Activated CD8-positive, alpha-beta memory T cell treated with anti-CD3 and anti-CD28 coated beads, Interleukin-2, amount 10 ng/mL, durations not matched to agents 7 days and 5 days (primary cell): Measurements from ENCODE around the gene IL15RA. TPM values are rescaled to one million over a fixed set of nuclear protein-coding genes. Genes with fewer than 3 reads are reported as not detected.

Experiments used
- total RNA-seq, 2 experiments: library from RNA; stranded (reverse); gene quantifications; one replicate each; pipeline ENCODE4 v1.2.3, GENCODE V29; 2021

The IL15RA gene
- total RNA-seq, 2 experiments from 2014 or later = 31.1 to 31.7 TPM

Other genes with a start within 250 kb of the IL15RA start
- gene GDI2, start 164.1 kb downstream of the IL15RA start, total RNA-seq = 100 to 1,000 TPM; 196 to 263 TPM
- gene ANKRD16, start 87.7 kb downstream of the IL15RA start, total RNA-seq = 1 to 10 TPM; 4.6 to 4.7 TPM
- gene FBH1, start 87.3 kb downstream of the IL15RA start, total RNA-seq = 10 to 100 TPM; 55.1 to 66.3 TPM
- 100 to 1,000 TPM; 302 to 832 TPM for gene IL2RA, start 84.8 kb upstream of the IL15RA start, total RNA-seq
- gene RBM17, start 111.5 kb upstream of the IL15RA start, total RNA-seq = 100 to 1,000 TPM; 205 to 267 TPM
- gene PFKFB3, start 225.4 kb upstream of the IL15RA start, total RNA-seq = 10 to 100 TPM; 57.1 to 59.3 TPM